A549 (cell line): ENCODE data around the gene HLA-DQA1. TPM values are rescaled to one million over a fixed set of nuclear protein-coding genes. Genes with fewer than 3 reads are reported as not detected.

Experiments
- ATAC-seq, 2 experiments: fragments of 200-7000 bp in 1 of 2; fragments of >200 bp in 1 of 2; cut with Nextera tagmentation in 1 of 2; cut with Tn5 transposase in 1 of 2; 3 replicates each; pipeline versions ENCODE4 v1.8.0 to v1.9.1; 2018 to 2020; ENCODE audit warnings: mild to moderate bottlenecking in 1 of 2, moderate library complexity in 1 of 2
- CTCF ChIA-PET: fragments of 300-600 bp; sonication (Branson Sonifier 250); formaldehyde crosslinking; extraction: SDS; loops from one replicate; lab custom pipeline; 2021; ENCODE audit warnings: antibody characterized with exemption, inconsistent platforms; lab: Yijun Ruan, JAX
- POLR2A ChIA-PET: fragments of 350-600 bp; formaldehyde crosslinking; extraction: SDS; loops from one replicate; lab custom pipeline; 2021; ENCODE audit warnings: antibody characterized with exemption, inconsistent platforms; lab: Yijun Ruan, JAX
- DNase-seq, 2 experiments: peaks; one replicate each; pipeline versions ENCODE4 v3.0.0 to v3.0.0-alpha.2; 2011 to 2016; ENCODE audit warnings: low read depth in 1 of 2, low spot score in 1 of 2
- FAIRE-seq: peaks from 2 replicates; lab custom pipeline; 2011; peaks lifted over from hg19 to GRCh38; lab: Jason Lieb, UNC
- H3K27ac ChIP-seq, 2 experiments: fragments of >200 bp; sonication (Bioruptor Twin); formaldehyde crosslinking; 3 replicates each; pipeline ENCODE4 v1.5.1; 2016 to 2017
- H3K4me1 ChIP-seq: fragments of >200 bp; sonication (Bioruptor Twin); formaldehyde crosslinking; 3 replicates; pipeline ENCODE4 v1.6.1; 2016
- H3K4me2 ChIP-seq: fragments of >200 bp; sonication (Bioruptor Twin); formaldehyde crosslinking; 3 replicates; pipeline ENCODE4 v1.6.1; 2016
- H3K4me3 ChIP-seq: fragments of >200 bp; sonication (Bioruptor Twin); formaldehyde crosslinking; 3 replicates; pipeline ENCODE4 v1.5.1; 2016
- H3K9me3 ChIP-seq: fragments of >200 bp; sonication (Bioruptor Twin); formaldehyde crosslinking; 3 replicates; pipeline ENCODE4 v1.6.1; 2016
- ATOH8 ChIP-seq: fragments of 250-450 bp; sonication (Bioruptor Pico); IDR thresholded peaks from 2 replicates; pipeline ENCODE4 v1.5.0; 2020; ENCODE audit warnings: low read depth, mild to moderate bottlenecking, moderate library complexity
- BHLHE40 ChIP-seq: IDR thresholded peaks from 2 replicates; pipeline ENCODE4 v1.6.1; 2012; ENCODE audit warnings: low read depth, low read length, inconsistent platforms
- CBX8 ChIP-seq: fragments of 200-600 bp; sonication (generic); IDR thresholded peaks from 2 replicates; pipeline ENCODE4 v1.6.1; 2016
- CEBPB ChIP-seq, 2 experiments: fragments of >200 bp in 1 of 2; sonication (Bioruptor Twin) in 1 of 2; formaldehyde crosslinking in 1 of 2; IDR thresholded peaks; 2 replicates each; pipeline ENCODE4 v1.6.1; 2012 to 2016
- CHD4 ChIP-seq: fragments of 200-600 bp; sonication (generic); IDR thresholded peaks from 2 replicates; pipeline ENCODE4 v1.6.1; 2016; ENCODE audit warnings: antibody characterized with exemption, mild to moderate bottlenecking, borderline replicate concordance
- E2F6 ChIP-seq: IDR thresholded peaks from 2 replicates; pipeline ENCODE4 v1.6.1; 2012; ENCODE audit warnings: low read depth, borderline replicate concordance
- EHF ChIP-seq: fragments of 250-450 bp; sonication (Bioruptor Pico); IDR thresholded peaks from 2 replicates; pipeline ENCODE4 v1.5.0; 2020; ENCODE audit warnings: mild to moderate bottlenecking
- EHMT2 ChIP-seq: fragments of 200-600 bp; sonication (generic); IDR thresholded peaks from 2 replicates; pipeline ENCODE4 v1.6.1; 2016; ENCODE audit warnings: antibody characterized with exemption, low read depth, mild to moderate bottlenecking, moderate library complexity
- FOXS1 ChIP-seq: fragments of 250-450 bp; sonication (Bioruptor Pico); IDR thresholded peaks from 2 replicates; pipeline ENCODE4 v1.5.0; 2020; ENCODE audit warnings: mild to moderate bottlenecking, moderate library complexity
- GATA3 ChIP-seq: IDR thresholded peaks from 2 replicates; pipeline ENCODE4 v1.6.1; 2012; ENCODE audit warnings: borderline replicate concordance
- HDAC2 ChIP-seq: fragments of 200-600 bp; sonication (generic); IDR thresholded peaks from 2 replicates; pipeline ENCODE4 v1.6.1; 2016
- HEYL ChIP-seq: fragments of 250-450 bp; sonication (Bioruptor Pico); IDR thresholded peaks from 2 replicates; pipeline ENCODE4 v1.8.0; 2021; ENCODE audit warnings: mild to moderate bottlenecking, moderate library complexity
- HOXB13 ChIP-seq: fragments of 250-450 bp; sonication (Bioruptor Pico); IDR thresholded peaks from 2 replicates; pipeline ENCODE4 v1.5.0; 2020; ENCODE audit warnings: low read depth, mild to moderate bottlenecking, moderate library complexity
- HOXB5 ChIP-seq: fragments of 250-450 bp; sonication (Bioruptor Pico); IDR thresholded peaks from 2 replicates; pipeline ENCODE4 v1.5.0; 2020; ENCODE audit warnings: mild to moderate bottlenecking, moderate library complexity
- MAFK ChIP-seq: fragments of 450-650 bp; IDR thresholded peaks from 2 replicates; pipeline ENCODE4 v1.6.1; 2014; ENCODE audit not compliant: partially characterized antibody
- MAZ ChIP-seq: fragments of 150-350 bp; IDR thresholded peaks from 2 replicates; pipeline ENCODE4 v1.6.1; 2014; ENCODE audit warnings: antibody characterized with exemption, low read depth, low read length, borderline replicate concordance
- NFE2L2 ChIP-seq: fragments of 150-350 bp; conservative IDR thresholded peaks from 2 replicates; pipeline ENCODE4 v1.6.1; 2014; ENCODE audit warnings: low read length
- PHF8 ChIP-seq: fragments of 200-600 bp; sonication (generic); IDR thresholded peaks from 2 replicates; pipeline ENCODE4 v1.6.1; 2016; ENCODE audit warnings: low read depth, mild to moderate bottlenecking, antibody characterized with exemption, moderate library complexity, borderline replicate concordance
- POLR2AphosphoS2 ChIP-seq: conservative IDR thresholded peaks from 2 replicates; pipeline ENCODE4 v1.6.1; 2012; ENCODE audit warnings: low read length, improper control_type of control experiment, inconsistent platforms
- RAD21 ChIP-seq, 2 experiments: fragments of >200 bp in 1 of 2; sonication (Bioruptor Twin) in 1 of 2; formaldehyde crosslinking in 1 of 2; IDR thresholded peaks in 1 of 2; conservative IDR thresholded peaks in 1 of 2; 2 replicates in 1 of 2; 3 replicates in 1 of 2; pipeline ENCODE4 v1.6.1; 2012 to 2018; ENCODE audit warnings: inconsistent platforms in 1 of 2
- RNF2 ChIP-seq: fragments of 200-600 bp; sonication (generic); IDR thresholded peaks from 2 replicates; pipeline ENCODE4 v1.6.1; 2016; ENCODE audit warnings: low read depth, mild to moderate bottlenecking, antibody characterized with exemption, moderate library complexity, borderline replicate concordance
- SMC3 ChIP-seq: fragments of >200 bp; sonication (Bioruptor Twin); formaldehyde crosslinking; IDR thresholded peaks from 3 replicates; pipeline ENCODE4 v1.6.1; 2018; ENCODE audit warnings: inconsistent platforms
- SREBF2 ChIP-seq: fragments of 450-650 bp; IDR thresholded peaks from 2 replicates; pipeline ENCODE4 v1.6.1; 2014; ENCODE audit warnings: mild to moderate bottlenecking, moderate library complexity
- ZFP36 ChIP-seq: fragments of 450-650 bp; IDR thresholded peaks from 2 replicates; pipeline ENCODE4 v1.6.1; 2014; ENCODE audit warnings: borderline replicate concordance; ENCODE audit not compliant: partially characterized antibody
- ZNF302 ChIP-seq: fragments of 250-450 bp; sonication (Bioruptor Pico); IDR thresholded peaks from 2 replicates; pipeline ENCODE4 v1.9.0; 2021; ENCODE audit warnings: inconsistent platforms, mild to moderate bottlenecking, moderate library complexity
- WGBS: methylation state at CpG from one replicate; pipeline ENCODE4 v1.1.6; 2017; ENCODE audit errors: missing lambda C conversion rate; 5-methylcytosine and 5-hydroxymethylcytosine counted together
- polyA plus RNA-seq, 4 experiments: library from polyadenylated mRNA; depleted of rRNA in 3 of 4; stranded (reverse); fragments of >200 nt; fragmentation: RNase III in 1 of 4; extraction: RNeasy Plus Mini Kit Qiagen cat#74134 plus additional on column Dnase treatment in 1 of 4; gene quantifications; 2 replicates in 3 of 4; 3 replicates in 1 of 4; pipeline ENCODE4 v1.2.3, GENCODE V29; 2011 to 2017
- TF ChIP-seq, protein P1 (sequence below): fragments of >200 bp; sonication (Bioruptor Twin); formaldehyde crosslinking; IDR thresholded peaks from 3 replicates; pipeline ENCODE4 v1.5.1; 2016
- TF ChIP-seq, protein P2 (sequence below): fragments of 200-600 bp; sonication (generic); IDR thresholded peaks from 2 replicates; pipeline ENCODE4 v1.6.1; 2016; ENCODE audit warnings: antibody characterized with exemption, mild to moderate bottlenecking, moderate library complexity

HLA-DQA1 gene
- polyA plus RNA-seq, 2 of the 4 experiments (the other 2 are of a cell fraction): not detected

DNA sequence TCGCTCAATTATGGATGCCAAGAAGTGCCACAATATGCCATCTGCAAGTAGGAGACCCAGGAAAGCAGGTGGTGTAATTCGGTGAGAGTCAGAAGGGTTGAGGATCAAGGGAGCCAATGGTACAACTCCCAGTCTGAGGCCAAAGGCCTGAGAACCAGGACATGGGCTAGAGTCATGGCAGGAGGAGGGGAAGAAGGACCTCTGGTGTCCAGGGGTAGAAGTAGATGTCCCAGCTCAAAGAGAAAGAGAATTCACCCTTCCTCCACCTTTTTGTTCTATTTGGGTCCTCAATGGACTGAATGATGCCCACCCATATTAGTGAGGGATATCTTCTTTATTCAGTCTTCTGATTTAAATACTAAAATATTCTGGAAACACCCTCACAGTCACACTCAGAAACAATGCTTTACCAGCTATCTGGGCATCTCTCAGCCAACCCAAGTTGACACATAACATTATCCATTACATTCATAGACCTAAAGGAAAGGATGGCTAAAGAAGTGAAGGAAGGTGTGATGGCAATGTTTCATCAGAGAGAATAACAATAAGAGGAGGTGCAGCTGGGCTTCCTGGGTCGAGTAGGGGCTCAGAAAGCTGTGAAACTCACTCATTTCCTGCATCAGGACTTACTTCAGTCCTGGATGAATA lies 21.2 kb upstream of the HLA-DQA1 start:
- 2% methylated on average over 3 of the region's 3 CpGs for WGBS
- POLR2A ChIA-PET: no interaction called here
- Histone ChIP-seq H3K4me1 (no peaks in the 10 kb centered on the region), H3K9me3 (no peaks in the 10 kb centered on the region), H3K4me2 (no peak overlapping the region), H3K27ac (no peak overlapping the region), H3K4me3 (no peak overlapping the region)
- TF ChIP-seq MAZ (no peak), HEYL (CRISPR knock-in tag) (no peak), ZNF302 (CRISPR knock-in tag) (no peak), NFE2L2 (no peak), CHD4 (no peak), CEBPB (IDR thresholded peaks at IDR 0.05) (no peak), SREBF2 (no peak), FOXS1 (CRISPR knock-in tag) (no peak), RNF2 (no peak), EHMT2 (no peak), HOXB13 (no peak)
- TF ChIP-seq, protein P1, sequence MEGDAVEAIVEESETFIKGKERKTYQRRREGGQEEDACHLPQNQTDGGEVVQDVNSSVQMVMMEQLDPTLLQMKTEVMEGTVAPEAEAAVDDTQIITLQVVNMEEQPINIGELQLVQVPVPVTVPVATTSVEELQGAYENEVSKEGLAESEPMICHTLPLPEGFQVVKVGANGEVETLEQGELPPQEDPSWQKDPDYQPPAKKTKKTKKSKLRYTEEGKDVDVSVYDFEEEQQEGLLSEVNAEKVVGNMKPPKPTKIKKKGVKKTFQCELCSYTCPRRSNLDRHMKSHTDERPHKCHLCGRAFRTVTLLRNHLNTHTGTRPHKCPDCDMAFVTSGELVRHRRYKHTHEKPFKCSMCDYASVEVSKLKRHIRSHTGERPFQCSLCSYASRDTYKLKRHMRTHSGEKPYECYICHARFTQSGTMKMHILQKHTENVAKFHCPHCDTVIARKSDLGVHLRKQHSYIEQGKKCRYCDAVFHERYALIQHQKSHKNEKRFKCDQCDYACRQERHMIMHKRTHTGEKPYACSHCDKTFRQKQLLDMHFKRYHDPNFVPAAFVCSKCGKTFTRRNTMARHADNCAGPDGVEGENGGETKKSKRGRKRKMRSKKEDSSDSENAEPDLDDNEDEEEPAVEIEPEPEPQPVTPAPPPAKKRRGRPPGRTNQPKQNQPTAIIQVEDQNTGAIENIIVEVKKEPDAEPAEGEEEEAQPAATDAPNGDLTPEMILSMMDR: no peak
- ATAC-seq (no peak), DNase-seq (no peak), FAIRE-seq (no peak)
- CTCF ChIA-PET: no interaction called here

- no peak for DNase-seq
- ATAC-seq: no peak
- TF ChIP-seq RAD21 (conservative IDR thresholded peaks at IDR 0.05 in 1 of 2, IDR thresholded peaks at IDR 0.05 in 1 of 2): no peak
- no peak for TF ChIP-seq HOXB5 (CRISPR knock-in tag)
- TF ChIP-seq E2F6: no peak
- TF ChIP-seq, protein P2, sequence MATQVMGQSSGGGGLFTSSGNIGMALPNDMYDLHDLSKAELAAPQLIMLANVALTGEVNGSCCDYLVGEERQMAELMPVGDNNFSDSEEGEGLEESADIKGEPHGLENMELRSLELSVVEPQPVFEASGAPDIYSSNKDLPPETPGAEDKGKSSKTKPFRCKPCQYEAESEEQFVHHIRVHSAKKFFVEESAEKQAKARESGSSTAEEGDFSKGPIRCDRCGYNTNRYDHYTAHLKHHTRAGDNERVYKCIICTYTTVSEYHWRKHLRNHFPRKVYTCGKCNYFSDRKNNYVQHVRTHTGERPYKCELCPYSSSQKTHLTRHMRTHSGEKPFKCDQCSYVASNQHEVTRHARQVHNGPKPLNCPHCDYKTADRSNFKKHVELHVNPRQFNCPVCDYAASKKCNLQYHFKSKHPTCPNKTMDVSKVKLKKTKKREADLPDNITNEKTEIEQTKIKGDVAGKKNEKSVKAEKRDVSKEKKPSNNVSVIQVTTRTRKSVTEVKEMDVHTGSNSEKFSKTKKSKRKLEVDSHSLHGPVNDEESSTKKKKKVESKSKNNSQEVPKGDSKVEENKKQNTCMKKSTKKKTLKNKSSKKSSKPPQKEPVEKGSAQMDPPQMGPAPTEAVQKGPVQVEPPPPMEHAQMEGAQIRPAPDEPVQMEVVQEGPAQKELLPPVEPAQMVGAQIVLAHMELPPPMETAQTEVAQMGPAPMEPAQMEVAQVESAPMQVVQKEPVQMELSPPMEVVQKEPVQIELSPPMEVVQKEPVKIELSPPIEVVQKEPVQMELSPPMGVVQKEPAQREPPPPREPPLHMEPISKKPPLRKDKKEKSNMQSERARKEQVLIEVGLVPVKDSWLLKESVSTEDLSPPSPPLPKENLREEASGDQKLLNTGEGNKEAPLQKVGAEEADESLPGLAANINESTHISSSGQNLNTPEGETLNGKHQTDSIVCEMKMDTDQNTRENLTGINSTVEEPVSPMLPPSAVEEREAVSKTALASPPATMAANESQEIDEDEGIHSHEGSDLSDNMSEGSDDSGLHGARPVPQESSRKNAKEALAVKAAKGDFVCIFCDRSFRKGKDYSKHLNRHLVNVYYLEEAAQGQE: no peak
- no peak for TF ChIP-seq EHF (CRISPR knock-in tag)
- no peak for TF ChIP-seq GATA3
- no peak for TF ChIP-seq FOXS1 (CRISPR knock-in tag)
- no peak for TF ChIP-seq HDAC2
- TF ChIP-seq SMC3: no peak
- TF ChIP-seq MAFK: no peak
- no peak for TF ChIP-seq PHF8
- no peak for TF ChIP-seq ZFP36
- no peak for TF ChIP-seq CBX8
- TF ChIP-seq HEYL (CRISPR knock-in tag): no peak
- TF ChIP-seq, protein P1: no peak
- TF ChIP-seq BHLHE40: no peak
- no peak for TF ChIP-seq SREBF2
- no peak for TF ChIP-seq EHMT2
- TF ChIP-seq ATOH8 (CRISPR knock-in tag): no peak
- TF ChIP-seq POLR2AphosphoS2: no peak
- H3K4me3 ChIP-seq: no peak overlapping the region
- no peaks in the 10 kb centered on the region for H3K9me3 ChIP-seq
- no peak for FAIRE-seq
- H3K4me1 ChIP-seq: no peaks in the 10 kb centered on the region
- H3K4me2 ChIP-seq: no peak overlapping the region
- ChIA-PET POLR2A (no interaction called here), CTCF (no interaction called here)
- 30% methylated on average over 1 of the region's 1 CpG for WGBS
- H3K27ac ChIP-seq: no peak overlapping the region
These were observed 19.5 kb upstream of the HLA-DQA1 start for GRCh38 chr6:32617751-32618150.
